HepG2 (cell line): ENCODE data around the gene ARHGAP21. TPM values are rescaled to one million over a fixed set of nuclear protein-coding genes. Genes with fewer than 3 reads are reported as not detected.

Experiments used
- ATAC-seq: fragments of 200-7000 bp; cut with Tn5 transposase; 3 replicates; pipeline ENCODE4 v1.9.1; 2020; ENCODE audit warnings: mild to moderate bottlenecking, moderate library complexity
- BruUV-seq: library from RNA; stranded (reverse); fragments of 400-500 nt; replicated peaks from 2 replicates; lab custom pipeline; 2021; lab: Mats Ljungman, UMichigan
- CTCF ChIA-PET: fragments of 300-600 bp; formaldehyde crosslinking; extraction: SDS; loops from one replicate; lab custom pipeline; 2021; ENCODE audit warnings: low total read pairs, inconsistent platforms, low intra/inter-chr PET ratio; lab: Yijun Ruan, JAX
- POLR2A ChIA-PET: fragments of 350-600 bp; sonication (Branson Sonifier 250); formaldehyde crosslinking; loops from one replicate; lab custom pipeline; 2020; ENCODE audit warnings: antibody characterized with exemption, inconsistent platforms; lab: Yijun Ruan, JAX
- DNase-seq: peaks from one replicate; pipeline ENCODE4 v3.0.0-alpha.2; 2015; ENCODE audit warnings: low spot score
- FAIRE-seq: peaks from 3 replicates; lab custom pipeline; 2011; peaks lifted over from hg19 to GRCh38; lab: Jason Lieb, UNC
- H2AFZ ChIP-seq: one replicate; pipeline ENCODE4 v1.6.1; 2011; ENCODE audit warnings: low read length, inconsistent platforms
- H3K27ac ChIP-seq: fragments of 300-600 bp; 3 replicates; pipeline ENCODE4 v1.8.0; 2011; ENCODE audit warnings: mixed run types, mild to moderate bottlenecking, mixed read lengths, low read length, inconsistent platforms; ENCODE audit not compliant: insufficient read depth; ENCODE audit errors: extremely low read length
- H3K27me3 ChIP-seq, 2 experiments: fragments of 200-600 bp in 1 of 2; 2 replicates in 1 of 2; 3 replicates in 1 of 2; pipeline versions ENCODE4 v1.6.0 to v1.8.0; 2011; ENCODE audit warnings: low read length in 2 of 2, mild to moderate bottlenecking in 2 of 2, moderate library complexity in 2 of 2, inconsistent platforms in 1 of 2; ENCODE audit not compliant: insufficient read depth in 2 of 2, control insufficient read depth in 1 of 2
- H3K36me3 ChIP-seq, 2 experiments: fragments of 200-600 bp in 1 of 2; replicated peaks in 1 of 2; 2 replicates in 1 of 2; 3 replicates in 1 of 2; pipeline versions ENCODE4 v1.5.1 to v1.8.0; 2011; ENCODE audit warnings: low read length in 2 of 2, inconsistent platforms in 1 of 2; ENCODE audit not compliant: insufficient read depth in 2 of 2, control insufficient read depth in 1 of 2
- H3K4me1 ChIP-seq: 2 replicates; pipeline ENCODE4 v1.5.1; 2012; ENCODE audit warnings: low read length, inconsistent platforms; ENCODE audit not compliant: insufficient read depth
- H3K4me2 ChIP-seq: 2 replicates; pipeline ENCODE4 v1.6.0; 2011; ENCODE audit warnings: low read depth, low read length, inconsistent platforms
- H3K4me3 ChIP-seq, 3 experiments: fragments of 200-600 bp in 1 of 3; sonication (generic), shearing (Covaris generic) in 1 of 3; replicated peaks in 1 of 3; 2 replicates each; pipeline ENCODE4 v1.5.1; 2011 to 2016; ENCODE audit warnings: low read length in 3 of 3, inconsistent platforms in 2 of 3, low read depth in 2 of 3, mild to moderate bottlenecking in 2 of 3, control low read depth in 1 of 3, mixed read lengths in 1 of 3; ENCODE audit not compliant: insufficient read depth in 1 of 3
- H3K79me2 ChIP-seq: one replicate; pipeline ENCODE4 v1.6.1; 2011; ENCODE audit warnings: low read length, inconsistent platforms; ENCODE audit not compliant: insufficient read depth
- H3K9ac ChIP-seq: 2 replicates; pipeline ENCODE4 v1.6.0; 2011; ENCODE audit warnings: mild to moderate bottlenecking, low read depth, low read length, inconsistent platforms; ENCODE audit not compliant: insufficient read depth
- H3K9me3 ChIP-seq: 2 replicates; pipeline ENCODE4 v1.5.1; 2012; ENCODE audit warnings: mild to moderate bottlenecking, low read length
- H4K20me1 ChIP-seq: 2 replicates; pipeline ENCODE4 v1.6.0; 2011; ENCODE audit warnings: inconsistent platforms, mild to moderate bottlenecking, low read length, moderate library complexity; ENCODE audit not compliant: insufficient read depth
- FOXK2 ChIP-seq: fragments of 450-650 bp; IDR thresholded peaks from 2 replicates; pipeline ENCODE4 v1.6.1; 2016
- GRHL1 ChIP-seq: sonication (generic); formaldehyde crosslinking; conservative IDR thresholded peaks from 2 replicates; pipeline ENCODE4 v1.8.0; 2022; ENCODE audit warnings: missing genetic modification reagents
- HNF1A ChIP-seq, 2 experiments: sonication (generic) in 1 of 2; formaldehyde crosslinking in 1 of 2; IDR thresholded peaks; 2 replicates each; pipeline versions ENCODE4 v1.4.0 to v1.6.1; 2016 to 2020; ENCODE audit warnings: borderline replicate concordance in 1 of 2, low read depth in 1 of 2, mild to moderate bottlenecking in 1 of 2, missing genetic modification reagents in 1 of 2
- KLF9 ChIP-seq: IDR thresholded peaks from 2 replicates; pipeline ENCODE4 v1.6.1; 2016; ENCODE audit warnings: low read depth
- MAF1 ChIP-seq: sonication (generic); formaldehyde crosslinking; IDR thresholded peaks from 2 replicates; pipeline ENCODE4 v1.5.0; 2020; ENCODE audit warnings: missing genetic modification reagents, borderline replicate concordance
- NRL ChIP-seq: sonication (generic); formaldehyde crosslinking; IDR thresholded peaks from 2 replicates; pipeline ENCODE4 v1.5.0; 2020; ENCODE audit warnings: missing genetic modification reagents, mild to moderate bottlenecking, moderate library complexity, borderline replicate concordance
- SALL1 ChIP-seq: sonication (generic); formaldehyde crosslinking; IDR thresholded peaks from 2 replicates; pipeline ENCODE4 v1.8.0; 2022; ENCODE audit warnings: mild to moderate bottlenecking, missing genetic modification reagents
- ZFP91 ChIP-seq: sonication (generic); formaldehyde crosslinking; IDR thresholded peaks from 2 replicates; pipeline ENCODE4 v1.9.0; 2022; ENCODE audit warnings: missing genetic modification reagents, mild to moderate bottlenecking, borderline replicate concordance
- ZNF225 ChIP-seq: sonication (generic); formaldehyde crosslinking; IDR thresholded peaks from 2 replicates; pipeline ENCODE4 v1.4.0; 2020; ENCODE audit warnings: mild to moderate bottlenecking, missing genetic modification reagents
- ZNF33A ChIP-seq: sonication (generic); formaldehyde crosslinking; IDR thresholded peaks from 2 replicates; pipeline ENCODE4 v1.5.1; 2020; ENCODE audit warnings: missing genetic modification reagents, mild to moderate bottlenecking, moderate library complexity, borderline replicate concordance
- ZNF501 ChIP-seq: sonication (generic); formaldehyde crosslinking; IDR thresholded peaks from 2 replicates; pipeline ENCODE4 v1.5.1; 2020; ENCODE audit warnings: mild to moderate bottlenecking, moderate library complexity, missing genetic modification reagents
- ZNF562 ChIP-seq: sonication (generic); formaldehyde crosslinking; IDR thresholded peaks from 2 replicates; pipeline ENCODE4 v1.8.0; 2022; ENCODE audit warnings: missing genetic modification reagents, borderline replicate concordance
- ZNF605 ChIP-seq: sonication (generic); formaldehyde crosslinking; IDR thresholded peaks from 2 replicates; pipeline ENCODE4 v1.8.0; 2022; ENCODE audit warnings: mild to moderate bottlenecking, missing genetic modification reagents
- ZNF614 ChIP-seq: IDR thresholded peaks from 2 replicates; pipeline ENCODE4 v1.6.1; 2018; ENCODE audit warnings: missing biosample characterization, missing genetic modification reagents, inconsistent platforms, borderline replicate concordance
- ZNF839 ChIP-seq: sonication (generic); formaldehyde crosslinking; IDR thresholded peaks from 2 replicates; pipeline ENCODE4 v1.4.0; 2020; ENCODE audit warnings: missing genetic modification reagents, mild to moderate bottlenecking, borderline replicate concordance
- WGBS: methylation state at CpG from one replicate; pipeline ENCODE4 v1.1.6; 2017; ENCODE audit warnings: low lambda C conversion rate; 5-methylcytosine and 5-hydroxymethylcytosine counted together
- in situ Hi-C: cut with HindIII; loops from 2 replicates; pipeline ENCODE4 v1.10.0; 2017; ENCODE audit warnings: low pct_unique_long_range_greater_than_20kb; ENCODE audit not compliant: extremely low pct_ligation_motif_present
- intact Hi-C: fragments of 100-400 bp; cut with micrococcal nuclease; formaldehyde crosslinking; loops from one replicate; pipeline ENCODE4 v1.10.0; 2022; ENCODE audit not compliant: unreplicated experiment
- polyA plus RNA-seq, 8 experiments: library from polyadenylated mRNA; depleted of rRNA in 3 of 8; stranded (reverse) in 7 of 8; unstranded in 1 of 8; fragments of >200 nt; fragmentation: Illumina TruSeq in 4 of 8; extraction: Trizol in 4 of 8; gene quantifications; 2 replicates each; pipeline versions ENCODE4 v1.2.1 to v1.2.3, GENCODE V29; 2011 to 2016; ENCODE audit warnings: low read depth in 4 of 8, missing spikeins in 1 of 8, mixed read lengths in 1 of 8; ENCODE audit not compliant: insufficient read depth in 1 of 8
- total RNA-seq, 5 experiments: library from RNA; depleted of rRNA; stranded (reverse); fragments of >200 nt; fragmentation: Illumina TruSeq; extraction: Trizol; gene quantifications; 2 replicates each; pipeline ENCODE4 v1.2.3, GENCODE V29; 2016; ENCODE audit warnings: low read depth in 1 of 5

ARHGAP21 gene
- total and polyA plus RNA-seq, 2 of the 13 experiments (the other 11 are each of a cell fraction or from before 2014, with no cell fraction given): 23.9 to 26.6 TPM

GRCh38 chr10:24721229-24722106 is 2.2 kb downstream of the ARHGAP21 start:
- in situ Hi-C loops: loop anchor here (10.0 kb wide), 1 partner anchor 293 kb away; the partner anchor contains the start of genes ENKUR and THNSL1
- peak overlapping the region; percentile 87 for H3K4me2 ChIP-seq
- 3% methylated on average over 18 of the region's 35 CpGs for WGBS
- no peaks in the 10 kb centered on the region for H3K27me3 ChIP-seq
- FAIRE-seq: no peak
- CTCF ChIA-PET: no interaction called here
- peak overlapping the region; percentile 88 for H3K27ac ChIP-seq
- H3K4me1 ChIP-seq: peaks cover 51% of the 10 kb centered on the region
- intact Hi-C loops: loop anchor here (1.0 to 5.0 kb wide), 4 partner anchors 15 to 296 kb away; partner anchors contain the start of genes ENKUR and THNSL1
- peak; percentile 29 for ATAC-seq
- peak overlapping the region; percentile 66 to 84 (median 81) for H3K4me3 ChIP-seq
- H3K9me3 ChIP-seq: no peaks in the 10 kb centered on the region
- no peaks in the 10 kb centered on the region for H3K36me3 ChIP-seq
- H3K9ac ChIP-seq: peak overlapping the region; percentile 85
- H3K79me2 ChIP-seq: peaks cover 61% of the 10 kb centered on the region
- TSS peak; percentile 40 for BruUV-seq
- no peak overlapping the region for H2AFZ ChIP-seq
- no peak for DNase-seq
- POLR2A ChIA-PET: no interaction called here
- peaks cover 16% of the 10 kb centered on the region for H4K20me1 ChIP-seq
- no peak for TF ChIP-seq ZNF33A (CRISPR knock-in tag)
- peak; percentile 13; the same call in 1 of the 2 replicates for TF ChIP-seq ZFP91 (CRISPR knock-in tag)
- TF ChIP-seq ZNF614 (CRISPR knock-in tag): no peak
- TF ChIP-seq MAF1 (CRISPR knock-in tag): no peak
- TF ChIP-seq ZNF605 (CRISPR knock-in tag): peak; percentile 54; the same call in 1 of the 2 replicates
- peak; percentile 40; the same call in 1 of the 2 replicates for TF ChIP-seq SALL1 (CRISPR knock-in tag)
- no peak for TF ChIP-seq ZNF839 (CRISPR knock-in tag)
- no peak for TF ChIP-seq ZNF225 (CRISPR knock-in tag)
- no peak for TF ChIP-seq ZNF501
- TF ChIP-seq FOXK2: no peak
- no peak for TF ChIP-seq NRL
- no peak for TF ChIP-seq GRHL1
- TF ChIP-seq ZNF562: no peak
- no peak for TF ChIP-seq HNF1A (IDR thresholded peaks at IDR 0.05; ENCODE audit: low read depth)
- no peak for TF ChIP-seq HNF1A (CRISPR knock-in tag; IDR thresholded peaks at IDR 0.05; ENCODE audit: borderline replicate concordance)
- TF ChIP-seq KLF9 (CRISPR knock-in tag): no peak
